ENCODE results near the gene EYS. TPM values are rescaled to one million over a fixed set of nuclear protein-coding genes. Genes with fewer than 3 reads are reported as not detected.

The EYS gene
- total and polyA plus RNA-seq, 2 donors from 2014 or later: not detected

DNA sequence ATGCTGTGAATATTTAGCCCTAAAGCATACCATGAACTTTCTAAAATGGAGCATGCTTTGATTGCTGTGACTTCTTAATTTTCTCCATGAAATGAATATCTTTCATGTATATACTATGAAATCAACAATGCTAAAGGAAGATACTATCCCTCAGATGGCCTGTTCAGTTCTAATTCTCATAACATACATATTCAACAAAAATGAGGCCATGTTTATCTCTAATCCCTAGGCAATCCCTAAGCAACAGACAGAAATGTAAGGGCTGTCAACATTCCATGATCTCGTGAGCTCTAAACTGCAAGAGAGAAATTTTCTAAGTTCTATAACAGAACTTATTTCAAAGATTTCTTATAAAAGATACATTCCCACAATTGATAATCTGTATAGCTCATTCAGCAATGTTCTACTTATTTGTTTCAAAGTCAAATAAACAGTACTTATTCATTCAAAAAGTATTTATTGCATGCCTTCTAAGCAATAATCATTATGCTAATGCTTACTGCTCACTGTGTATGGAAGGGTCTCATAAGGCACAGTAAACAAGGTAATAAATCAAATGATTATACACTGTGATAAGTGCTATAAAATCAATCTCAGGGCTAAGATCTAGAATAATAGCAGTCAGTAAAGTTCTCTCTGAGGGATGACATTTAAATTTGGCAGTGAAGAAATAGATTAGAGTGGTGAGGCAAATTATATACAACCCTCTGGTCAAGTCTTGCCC, 1578.6 kb downstream of the EYS start:
- intact Hi-C loops (cut with DNase I): no loop called here
- Histone ChIP-seq H3K4me3 (ENCODE audit: low read length in 3 of 3) (no peak overlapping the region), H3K27me3 (ENCODE audit: control insufficient read depth, insufficient read depth, low read length) (no peaks in the 10 kb centered on the region), H3K36me3 (ENCODE audit: control insufficient read depth in 2 of 3, insufficient read depth in 3 of 3, low read length in 3 of 3) (no peaks in the 10 kb centered on the region), H3K9ac (ENCODE audit: low read length in 3 of 3) (no peak overlapping the region), H3K9me3 (ENCODE audit: control insufficient read depth in 2 of 3, insufficient read depth in 1 of 3, low read length in 3 of 3) (no peaks in the 10 kb centered on the region), H3K4me1 (ENCODE audit: control insufficient read depth in 2 of 3, insufficient read depth in 2 of 3, low read depth in 1 of 3, low read length in 3 of 3) (no peaks in the 10 kb centered on the region), H3K27ac (ENCODE audit: low read depth in 2 of 2, low read length in 2 of 2) (no peak overlapping the region)
- TF ChIP-seq, protein P1, sequence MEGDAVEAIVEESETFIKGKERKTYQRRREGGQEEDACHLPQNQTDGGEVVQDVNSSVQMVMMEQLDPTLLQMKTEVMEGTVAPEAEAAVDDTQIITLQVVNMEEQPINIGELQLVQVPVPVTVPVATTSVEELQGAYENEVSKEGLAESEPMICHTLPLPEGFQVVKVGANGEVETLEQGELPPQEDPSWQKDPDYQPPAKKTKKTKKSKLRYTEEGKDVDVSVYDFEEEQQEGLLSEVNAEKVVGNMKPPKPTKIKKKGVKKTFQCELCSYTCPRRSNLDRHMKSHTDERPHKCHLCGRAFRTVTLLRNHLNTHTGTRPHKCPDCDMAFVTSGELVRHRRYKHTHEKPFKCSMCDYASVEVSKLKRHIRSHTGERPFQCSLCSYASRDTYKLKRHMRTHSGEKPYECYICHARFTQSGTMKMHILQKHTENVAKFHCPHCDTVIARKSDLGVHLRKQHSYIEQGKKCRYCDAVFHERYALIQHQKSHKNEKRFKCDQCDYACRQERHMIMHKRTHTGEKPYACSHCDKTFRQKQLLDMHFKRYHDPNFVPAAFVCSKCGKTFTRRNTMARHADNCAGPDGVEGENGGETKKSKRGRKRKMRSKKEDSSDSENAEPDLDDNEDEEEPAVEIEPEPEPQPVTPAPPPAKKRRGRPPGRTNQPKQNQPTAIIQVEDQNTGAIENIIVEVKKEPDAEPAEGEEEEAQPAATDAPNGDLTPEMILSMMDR (IDR thresholded peaks at IDR 0.05; ENCODE audit: borderline replicate concordance, extremely low read depth, insufficient read depth): no peak
- FAIRE-seq (no peak), DNase-seq (no peak)

DNA sequence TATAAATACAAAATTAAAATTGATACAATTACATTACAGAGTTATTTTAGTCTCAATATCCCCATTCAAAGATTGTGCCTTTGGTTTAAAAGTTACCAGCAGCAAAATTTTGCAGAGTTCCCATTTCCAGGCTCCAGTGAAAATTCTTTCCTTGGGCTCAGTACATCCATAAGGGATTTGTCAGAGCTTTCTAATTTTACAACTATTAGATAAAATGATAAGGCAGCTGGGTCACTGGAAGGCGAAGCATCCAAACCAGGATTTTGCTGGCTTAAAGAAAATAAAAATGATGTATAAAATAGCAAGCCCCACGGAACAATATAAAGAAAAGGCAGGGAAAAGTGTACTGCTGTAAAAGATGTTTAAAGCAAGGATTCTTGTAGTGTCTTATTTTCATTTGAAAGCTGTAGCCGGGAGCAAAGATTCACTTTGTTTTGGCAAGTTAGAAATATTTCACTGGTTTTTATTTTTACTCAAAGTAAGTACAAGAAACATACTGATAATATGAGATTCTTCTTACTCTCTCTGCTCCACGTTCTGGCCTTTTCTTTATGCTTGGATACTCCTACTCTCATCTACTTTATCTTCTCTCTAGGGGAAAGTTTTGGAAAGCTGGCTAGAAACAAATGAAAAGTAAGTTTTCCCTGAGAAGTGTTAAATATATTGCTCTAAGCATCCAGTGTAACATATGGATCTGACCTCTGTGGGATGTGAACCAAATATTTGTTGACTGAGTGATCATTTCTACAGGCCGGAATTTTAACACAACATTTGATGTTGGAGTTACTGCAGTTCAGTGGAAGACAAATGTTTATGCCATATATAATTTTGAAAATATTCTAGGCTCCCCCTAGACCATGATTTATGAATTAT, 1583.0 kb downstream of the EYS start:
- Histone ChIP-seq H3K9ac (ENCODE audit: low read length in 3 of 3) (no peak overlapping the region), H3K36me3 (ENCODE audit: control insufficient read depth in 2 of 3, insufficient read depth in 3 of 3, low read length in 3 of 3) (no peaks in the 10 kb centered on the region), H3K4me1 (ENCODE audit: control insufficient read depth in 2 of 3, insufficient read depth in 2 of 3, low read depth in 1 of 3, low read length in 3 of 3) (no peaks in the 10 kb centered on the region), H3K4me3 (ENCODE audit: low read length in 3 of 3) (no peak overlapping the region), H3K27ac (ENCODE audit: low read depth in 2 of 2, low read length in 2 of 2) (no peak overlapping the region), H3K9me3 (ENCODE audit: control insufficient read depth in 2 of 3, insufficient read depth in 1 of 3, low read length in 3 of 3) (no peaks in the 10 kb centered on the region), H3K27me3 (ENCODE audit: control insufficient read depth, insufficient read depth, low read length) (no peaks in the 10 kb centered on the region)
- intact Hi-C loops (cut with DNase I): no loop called here
- FAIRE-seq (no peak), DNase-seq (peak in 2 of 5 donors; percentile 19 to 43)
- TF ChIP-seq, protein P1 (IDR thresholded peaks at IDR 0.05; ENCODE audit: borderline replicate concordance, extremely low read depth, insufficient read depth): no peak

GRCh38 chr6:64122712-64123375, 1584.2 kb downstream of the EYS start:
- H3K27ac ChIP-seq (ENCODE audit: low read depth in 2 of 2, low read length in 2 of 2): no peak overlapping the region
- no peak overlapping the region for H3K4me3 ChIP-seq (ENCODE audit: low read length in 3 of 3)
- intact Hi-C loops (cut with DNase I): no loop called here

More at GRCh38 chr6:64122712-64123375, 1584.2 kb downstream of the EYS start:
- Histone ChIP-seq H3K9ac (ENCODE audit: low read length in 3 of 3) (no peak overlapping the region), H3K4me1 (ENCODE audit: control insufficient read depth in 2 of 3, insufficient read depth in 2 of 3, low read depth in 1 of 3, low read length in 3 of 3) (no peaks in the 10 kb centered on the region), H3K9me3 (ENCODE audit: control insufficient read depth in 2 of 3, insufficient read depth in 1 of 3, low read length in 3 of 3) (no peaks in the 10 kb centered on the region), H3K27me3 (ENCODE audit: control insufficient read depth, insufficient read depth, low read length) (no peaks in the 10 kb centered on the region), H3K36me3 (ENCODE audit: control insufficient read depth in 2 of 3, insufficient read depth in 3 of 3, low read length in 3 of 3) (no peaks in the 10 kb centered on the region)
- FAIRE-seq: peak; percentile 52
- DNase-seq: no peak
- TF ChIP-seq, protein P1 (IDR thresholded peaks at IDR 0.05; ENCODE audit: borderline replicate concordance, extremely low read depth, insufficient read depth): no peak

Data from kidney (tissue), 14 donors.